ENCODE results near the gene SNRNP70. TPM values are rescaled to one million over a fixed set of nuclear protein-coding genes. Genes with fewer than 3 reads are reported as not detected.

The SNRNP70 gene
- total and polyA plus RNA-seq, 2 of the 13 experiments (the other 11 are each of a cell fraction or from before 2014, with no cell fraction given): 150 to 210 TPM

DNA sequence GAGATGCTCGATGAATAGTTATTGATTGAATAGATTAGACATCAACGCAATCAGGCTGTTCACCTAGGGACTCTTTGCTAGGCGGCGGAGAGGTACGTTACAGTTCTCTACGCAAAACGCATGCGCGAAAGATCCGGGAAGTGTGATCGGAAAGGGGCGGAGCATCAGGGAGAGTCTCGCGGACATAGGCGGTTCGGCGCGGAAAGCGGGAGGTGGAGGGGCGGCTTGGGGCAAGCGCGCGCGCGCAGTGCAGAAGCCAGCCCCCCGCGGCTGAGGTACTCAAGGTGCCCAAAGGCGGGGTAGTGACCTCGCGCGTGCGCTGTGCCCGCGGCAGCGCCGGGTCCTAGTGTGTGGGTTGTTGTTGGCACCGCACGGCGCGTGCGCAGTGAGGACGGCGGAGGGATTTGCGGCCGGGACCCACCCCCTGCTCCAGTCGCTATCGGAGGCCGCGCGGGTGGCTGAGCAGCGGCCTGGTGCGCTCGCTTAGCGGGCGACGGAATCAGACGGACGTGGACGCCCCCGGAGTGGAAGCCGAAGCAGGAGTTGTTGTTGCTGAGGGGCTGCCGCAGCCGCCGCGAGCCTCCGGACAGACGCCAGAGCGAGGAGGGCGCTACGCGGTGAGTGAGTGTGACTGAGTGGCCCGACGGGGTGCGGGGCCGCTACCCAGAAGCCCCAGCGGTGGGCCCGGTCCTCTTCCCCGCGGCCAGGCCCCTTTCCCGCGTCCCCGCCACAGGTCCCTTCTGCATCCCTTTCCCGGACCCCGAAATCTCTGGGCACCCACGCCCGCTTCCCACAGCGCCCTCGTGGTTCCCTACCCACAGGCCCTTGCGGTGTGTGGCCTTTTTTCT lies at the start of gene SNRNP70 (continued):
- TF ChIP-seq, protein P1, sequence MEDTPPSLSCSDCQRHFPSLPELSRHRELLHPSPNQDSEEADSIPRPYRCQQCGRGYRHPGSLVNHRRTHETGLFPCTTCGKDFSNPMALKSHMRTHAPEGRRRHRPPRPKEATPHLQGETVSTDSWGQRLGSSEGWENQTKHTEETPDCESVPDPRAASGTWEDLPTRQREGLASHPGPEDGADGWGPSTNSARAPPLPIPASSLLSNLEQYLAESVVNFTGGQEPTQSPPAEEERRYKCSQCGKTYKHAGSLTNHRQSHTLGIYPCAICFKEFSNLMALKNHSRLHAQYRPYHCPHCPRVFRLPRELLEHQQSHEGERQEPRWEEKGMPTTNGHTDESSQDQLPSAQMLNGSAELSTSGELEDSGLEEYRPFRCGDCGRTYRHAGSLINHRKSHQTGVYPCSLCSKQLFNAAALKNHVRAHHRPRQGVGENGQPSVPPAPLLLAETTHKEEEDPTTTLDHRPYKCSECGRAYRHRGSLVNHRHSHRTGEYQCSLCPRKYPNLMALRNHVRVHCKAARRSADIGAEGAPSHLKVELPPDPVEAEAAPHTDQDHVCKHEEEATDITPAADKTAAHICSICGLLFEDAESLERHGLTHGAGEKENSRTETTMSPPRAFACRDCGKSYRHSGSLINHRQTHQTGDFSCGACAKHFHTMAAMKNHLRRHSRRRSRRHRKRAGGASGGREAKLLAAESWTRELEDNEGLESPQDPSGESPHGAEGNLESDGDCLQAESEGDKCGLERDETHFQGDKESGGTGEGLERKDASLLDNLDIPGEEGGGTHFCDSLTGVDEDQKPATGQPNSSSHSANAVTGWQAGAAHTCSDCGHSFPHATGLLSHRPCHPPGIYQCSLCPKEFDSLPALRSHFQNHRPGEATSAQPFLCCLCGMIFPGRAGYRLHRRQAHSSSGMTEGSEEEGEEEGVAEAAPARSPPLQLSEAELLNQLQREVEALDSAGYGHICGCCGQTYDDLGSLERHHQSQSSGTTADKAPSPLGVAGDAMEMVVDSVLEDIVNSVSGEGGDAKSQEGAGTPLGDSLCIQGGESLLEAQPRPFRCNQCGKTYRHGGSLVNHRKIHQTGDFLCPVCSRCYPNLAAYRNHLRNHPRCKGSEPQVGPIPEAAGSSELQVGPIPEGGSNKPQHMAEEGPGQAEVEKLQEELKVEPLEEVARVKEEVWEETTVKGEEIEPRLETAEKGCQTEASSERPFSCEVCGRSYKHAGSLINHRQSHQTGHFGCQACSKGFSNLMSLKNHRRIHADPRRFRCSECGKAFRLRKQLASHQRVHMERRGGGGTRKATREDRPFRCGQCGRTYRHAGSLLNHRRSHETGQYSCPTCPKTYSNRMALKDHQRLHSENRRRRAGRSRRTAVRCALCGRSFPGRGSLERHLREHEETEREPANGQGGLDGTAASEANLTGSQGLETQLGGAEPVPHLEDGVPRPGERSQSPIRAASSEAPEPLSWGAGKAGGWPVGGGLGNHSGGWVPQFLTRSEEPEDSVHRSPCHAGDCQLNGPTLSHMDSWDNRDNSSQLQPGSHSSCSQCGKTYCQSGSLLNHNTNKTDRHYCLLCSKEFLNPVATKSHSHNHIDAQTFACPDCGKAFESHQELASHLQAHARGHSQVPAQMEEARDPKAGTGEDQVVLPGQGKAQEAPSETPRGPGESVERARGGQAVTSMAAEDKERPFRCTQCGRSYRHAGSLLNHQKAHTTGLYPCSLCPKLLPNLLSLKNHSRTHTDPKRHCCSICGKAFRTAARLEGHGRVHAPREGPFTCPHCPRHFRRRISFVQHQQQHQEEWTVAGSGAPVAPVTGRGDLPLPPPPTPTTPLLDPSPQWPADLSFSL (CRISPR knock-in tag; IDR thresholded peaks at IDR 0.05): no peak
- TF ChIP-seq, protein P2, sequence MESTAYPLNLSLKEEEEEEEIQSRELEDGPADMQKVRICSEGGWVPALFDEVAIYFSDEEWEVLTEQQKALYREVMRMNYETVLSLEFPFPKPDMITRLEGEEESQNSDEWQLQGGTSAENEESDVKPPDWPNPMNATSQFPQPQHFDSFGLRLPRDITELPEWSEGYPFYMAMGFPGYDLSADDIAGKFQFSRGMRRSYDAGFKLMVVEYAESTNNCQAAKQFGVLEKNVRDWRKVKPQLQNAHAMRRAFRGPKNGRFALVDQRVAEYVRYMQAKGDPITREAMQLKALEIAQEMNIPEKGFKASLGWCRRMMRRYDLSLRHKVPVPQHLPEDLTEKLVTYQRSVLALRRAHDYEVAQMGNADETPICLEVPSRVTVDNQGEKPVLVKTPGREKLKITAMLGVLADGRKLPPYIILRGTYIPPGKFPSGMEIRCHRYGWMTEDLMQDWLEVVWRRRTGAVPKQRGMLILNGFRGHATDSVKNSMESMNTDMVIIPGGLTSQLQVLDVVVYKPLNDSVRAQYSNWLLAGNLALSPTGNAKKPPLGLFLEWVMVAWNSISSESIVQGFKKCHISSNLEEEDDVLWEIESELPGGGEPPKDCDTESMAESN (CRISPR knock-in tag; conservative IDR thresholded peaks at IDR 0.05): peak; percentile 85
- no peak for TF ChIP-seq ZNF550 (CRISPR knock-in tag; IDR thresholded peaks at IDR 0.05; ENCODE audit: borderline replicate concordance)
- no peak for TF ChIP-seq LCORL (IDR thresholded peaks at IDR 0.05)
- peak; percentile 65; the same call in 1 of the 2 replicates for TF ChIP-seq LCORL (CRISPR knock-in tag; IDR thresholded peaks at IDR 0.05)
- TF ChIP-seq MAF1 (CRISPR knock-in tag; IDR thresholded peaks at IDR 0.05; ENCODE audit: borderline replicate concordance): peak; percentile 62; the same call in 1 of the 2 replicates
- 0 out of 2 replicates have a peak, but pooled peaks have one; percentile 75 for TF ChIP-seq ZNF124 (CRISPR knock-in tag; IDR thresholded peaks at IDR 0.05)
- TF ChIP-seq, protein P3, sequence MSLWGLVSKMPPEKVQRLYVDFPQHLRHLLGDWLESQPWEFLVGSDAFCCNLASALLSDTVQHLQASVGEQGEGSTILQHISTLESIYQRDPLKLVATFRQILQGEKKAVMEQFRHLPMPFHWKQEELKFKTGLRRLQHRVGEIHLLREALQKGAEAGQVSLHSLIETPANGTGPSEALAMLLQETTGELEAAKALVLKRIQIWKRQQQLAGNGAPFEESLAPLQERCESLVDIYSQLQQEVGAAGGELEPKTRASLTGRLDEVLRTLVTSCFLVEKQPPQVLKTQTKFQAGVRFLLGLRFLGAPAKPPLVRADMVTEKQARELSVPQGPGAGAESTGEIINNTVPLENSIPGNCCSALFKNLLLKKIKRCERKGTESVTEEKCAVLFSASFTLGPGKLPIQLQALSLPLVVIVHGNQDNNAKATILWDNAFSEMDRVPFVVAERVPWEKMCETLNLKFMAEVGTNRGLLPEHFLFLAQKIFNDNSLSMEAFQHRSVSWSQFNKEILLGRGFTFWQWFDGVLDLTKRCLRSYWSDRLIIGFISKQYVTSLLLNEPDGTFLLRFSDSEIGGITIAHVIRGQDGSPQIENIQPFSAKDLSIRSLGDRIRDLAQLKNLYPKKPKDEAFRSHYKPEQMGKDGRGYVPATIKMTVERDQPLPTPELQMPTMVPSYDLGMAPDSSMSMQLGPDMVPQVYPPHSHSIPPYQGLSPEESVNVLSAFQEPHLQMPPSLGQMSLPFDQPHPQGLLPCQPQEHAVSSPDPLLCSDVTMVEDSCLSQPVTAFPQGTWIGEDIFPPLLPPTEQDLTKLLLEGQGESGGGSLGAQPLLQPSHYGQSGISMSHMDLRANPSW (CRISPR knock-in tag; IDR thresholded peaks at IDR 0.05; ENCODE audit: borderline replicate concordance): no peak; the same call in 1 of the 2 replicates
- 0 out of 2 replicates have a peak, but pooled peaks have one; percentile 26 for TF ChIP-seq ZNF589 (CRISPR knock-in tag; conservative IDR thresholded peaks at IDR 0.05)
- no peak for TF ChIP-seq ZNF383 (CRISPR knock-in tag; IDR thresholded peaks at IDR 0.05; ENCODE audit: borderline replicate concordance)
- no peak for TF ChIP-seq ZNF674 (CRISPR knock-in tag; IDR thresholded peaks at IDR 0.05; ENCODE audit: low read depth)
- TF ChIP-seq HNRNPUL1 (IDR thresholded peaks at IDR 0.05; ENCODE audit: low read depth, low read length): peak; percentile 71; the same call in 1 of the 2 replicates
- no peak for TF ChIP-seq ZNF7 (CRISPR knock-in tag; IDR thresholded peaks at IDR 0.05)
- TF ChIP-seq, protein P4, sequence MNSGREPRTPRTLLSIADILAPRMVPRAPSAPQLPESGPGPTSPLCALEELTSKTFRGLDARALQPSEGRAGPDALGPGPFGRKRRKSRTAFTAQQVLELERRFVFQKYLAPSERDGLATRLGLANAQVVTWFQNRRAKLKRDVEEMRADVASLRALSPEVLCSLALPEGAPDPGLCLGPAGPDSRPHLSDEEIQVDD (CRISPR knock-in tag; IDR thresholded peaks at IDR 0.05; ENCODE audit: borderline replicate concordance): peak; percentile 93
- TF ChIP-seq FOXJ3 (CRISPR knock-in tag; IDR thresholded peaks at IDR 0.05; ENCODE audit: borderline replicate concordance): peak; percentile 67
- no peak; the same call in 1 of the 2 replicates for TF ChIP-seq SNAPC2 (CRISPR knock-in tag; IDR thresholded peaks at IDR 0.05)
- TF ChIP-seq PAX8 (CRISPR knock-in tag; IDR thresholded peaks at IDR 0.05; ENCODE audit: borderline replicate concordance): no peak
